ENCODE data around the gene DDAH1.

Gene DDAH1

GRCh38 chr1:85444381-85444780 is 20.6 kb downstream of the DDAH1 start:
- Histone ChIP-seq H3K27ac (ENCODE audit: low read depth, low read length) (no peak overlapping the region), H3K36me3 (ENCODE audit: insufficient read depth, low read length) (peaks cover 3% of the 10 kb centered on the region; the same call in 1 of the 2 replicates), H3K79me2 (ENCODE audit: control insufficient read depth, insufficient read depth, low read length, unreplicated experiment) (peaks cover 63% of the 10 kb centered on the region), H3K4me3 (ENCODE audit: low read depth, low read length) (no peak overlapping the region), H3K4me1 (ENCODE audit: control insufficient read depth, insufficient read depth, low read length, unreplicated experiment) (peaks cover 57% of the 10 kb centered on the region), H3K27me3 (ENCODE audit: insufficient read depth, low read length) (no peaks in the 10 kb centered on the region), H2AFZ (ENCODE audit: low read length, unreplicated experiment) (no peak overlapping the region)

GRCh38 chr1:85440612-85441011 is 24.3 kb downstream of the DDAH1 start:
- Histone ChIP-seq H3K27me3 (ENCODE audit: insufficient read depth, low read length) (no peaks in the 10 kb centered on the region), H3K36me3 (ENCODE audit: insufficient read depth, low read length) (peaks cover 3% of the 10 kb centered on the region; the same call in 1 of the 2 replicates), H3K4me3 (ENCODE audit: low read depth, low read length) (no peak overlapping the region; the same call in 1 of the 2 replicates), H3K79me2 (ENCODE audit: control insufficient read depth, insufficient read depth, low read length, unreplicated experiment) (peaks cover 62% of the 10 kb centered on the region), H3K4me1 (ENCODE audit: control insufficient read depth, insufficient read depth, low read length, unreplicated experiment) (peaks cover 36% of the 10 kb centered on the region), H2AFZ (ENCODE audit: low read length, unreplicated experiment) (no peak overlapping the region), H3K27ac (ENCODE audit: low read depth, low read length) (peak overlapping the region; percentile 47)

- Histone ChIP-seq H3K79me2 (ENCODE audit: control insufficient read depth, insufficient read depth, low read length, unreplicated experiment) (peaks cover 59% of the 10 kb centered on the region), H3K36me3 (ENCODE audit: insufficient read depth, low read length) (0 out of 2 replicates have a peak, but pooled peaks cover 2% of the 10 kb centered on the region), H3K27me3 (ENCODE audit: insufficient read depth, low read length) (no peaks in the 10 kb centered on the region), H3K27ac (ENCODE audit: low read depth, low read length) (peak overlapping the region; percentile 47), H2AFZ (ENCODE audit: low read length, unreplicated experiment) (no peak overlapping the region), H3K4me1 (ENCODE audit: control insufficient read depth, insufficient read depth, low read length, unreplicated experiment) (peaks cover 35% of the 10 kb centered on the region), H3K4me3 (ENCODE audit: low read depth, low read length) (peak overlapping the region; percentile 41; the same call in 1 of the 2 replicates)
These were observed 26.6 kb downstream of the DDAH1 start for GRCh38 chr1:85438353-85438752.

- H3K4me1 ChIP-seq (ENCODE audit: control insufficient read depth, insufficient read depth, low read length, unreplicated experiment): peaks cover 35% of the 10 kb centered on the region
- no peak overlapping the region for H2AFZ ChIP-seq (ENCODE audit: low read length, unreplicated experiment)
- H3K4me3 ChIP-seq (ENCODE audit: low read depth, low read length): no peak overlapping the region
- 0 out of 2 replicates have a peak, but pooled peaks cover 5% of the 10 kb centered on the region for H3K36me3 ChIP-seq (ENCODE audit: insufficient read depth, low read length)
- H3K79me2 ChIP-seq (ENCODE audit: control insufficient read depth, insufficient read depth, low read length, unreplicated experiment): peaks cover 65% of the 10 kb centered on the region
- H3K27me3 ChIP-seq (ENCODE audit: insufficient read depth, low read length): no peaks in the 10 kb centered on the region
- H3K27ac ChIP-seq (ENCODE audit: low read depth, low read length): no peak overlapping the region
These were observed 27.8 kb downstream of the DDAH1 start for GRCh38 chr1:85437139-85437538.

GRCh38 chr1:85433096-85433495 is 31.9 kb downstream of the DDAH1 start:
- no peaks in the 10 kb centered on the region for H3K27me3 ChIP-seq (ENCODE audit: insufficient read depth, low read length)
- no peak overlapping the region for H3K4me3 ChIP-seq (ENCODE audit: low read depth, low read length)
- peaks cover 5% of the 10 kb centered on the region; the same call in 1 of the 2 replicates for H3K36me3 ChIP-seq (ENCODE audit: insufficient read depth, low read length)
- H3K4me1 ChIP-seq (ENCODE audit: control insufficient read depth, insufficient read depth, low read length, unreplicated experiment): peaks cover 4% of the 10 kb centered on the region
- H3K27ac ChIP-seq (ENCODE audit: low read depth, low read length): no peak overlapping the region
- H2AFZ ChIP-seq (ENCODE audit: low read length, unreplicated experiment): no peak overlapping the region
- peaks cover 35% of the 10 kb centered on the region for H3K79me2 ChIP-seq (ENCODE audit: control insufficient read depth, insufficient read depth, low read length, unreplicated experiment)

- Histone ChIP-seq H3K27me3 (ENCODE audit: insufficient read depth, low read length) (no peaks in the 10 kb centered on the region), H3K36me3 (ENCODE audit: insufficient read depth, low read length) (peaks cover 10% of the 10 kb centered on the region; the same call in 1 of the 2 replicates), H3K27ac (ENCODE audit: low read depth, low read length) (no peak overlapping the region), H3K79me2 (ENCODE audit: control insufficient read depth, insufficient read depth, low read length, unreplicated experiment) (peaks cover 26% of the 10 kb centered on the region), H3K4me3 (ENCODE audit: low read depth, low read length) (no peak overlapping the region), H2AFZ (ENCODE audit: low read length, unreplicated experiment) (no peak overlapping the region), H3K4me1 (ENCODE audit: control insufficient read depth, insufficient read depth, low read length, unreplicated experiment) (no peaks in the 10 kb centered on the region)
These were observed 36.4 kb downstream of the DDAH1 start for GRCh38 chr1:85428471-85429089.

GRCh38 chr1:85427849-85428248 is 37.1 kb downstream of the DDAH1 start:
- Histone ChIP-seq H2AFZ (ENCODE audit: low read length, unreplicated experiment) (no peak overlapping the region), H3K36me3 (ENCODE audit: insufficient read depth, low read length) (peaks cover 8% of the 10 kb centered on the region; the same call in 1 of the 2 replicates), H3K79me2 (ENCODE audit: control insufficient read depth, insufficient read depth, low read length, unreplicated experiment) (peaks cover 21% of the 10 kb centered on the region), H3K4me1 (ENCODE audit: control insufficient read depth, insufficient read depth, low read length, unreplicated experiment) (no peaks in the 10 kb centered on the region), H3K27ac (ENCODE audit: low read depth, low read length) (no peak overlapping the region), H3K27me3 (ENCODE audit: insufficient read depth, low read length) (no peaks in the 10 kb centered on the region), H3K4me3 (ENCODE audit: low read depth, low read length) (no peak overlapping the region)

- Histone ChIP-seq H3K79me2 (ENCODE audit: control insufficient read depth, insufficient read depth, low read length, unreplicated experiment) (peaks cover 22% of the 10 kb centered on the region), H3K27me3 (ENCODE audit: insufficient read depth, low read length) (no peaks in the 10 kb centered on the region), H2AFZ (ENCODE audit: low read length, unreplicated experiment) (no peak overlapping the region), H3K4me3 (ENCODE audit: low read depth, low read length) (no peak overlapping the region), H3K27ac (ENCODE audit: low read depth, low read length) (no peak overlapping the region), H3K36me3 (ENCODE audit: insufficient read depth, low read length) (peaks cover 8% of the 10 kb centered on the region; the same call in 1 of the 2 replicates), H3K4me1 (ENCODE audit: control insufficient read depth, insufficient read depth, low read length, unreplicated experiment) (no peaks in the 10 kb centered on the region)
These were observed 37.6 kb downstream of the DDAH1 start for GRCh38 chr1:85427331-85427730.

GRCh38 chr1:85421179-85421578 is 43.8 kb downstream of the DDAH1 start:
- no peaks in the 10 kb centered on the region for H3K27me3 ChIP-seq (ENCODE audit: insufficient read depth, low read length)
- H2AFZ ChIP-seq (ENCODE audit: low read length, unreplicated experiment): no peak overlapping the region
- no peak overlapping the region for H3K4me3 ChIP-seq (ENCODE audit: low read depth, low read length)
- no peaks in the 10 kb centered on the region for H3K4me1 ChIP-seq (ENCODE audit: control insufficient read depth, insufficient read depth, low read length, unreplicated experiment)
- no peak overlapping the region for H3K27ac ChIP-seq (ENCODE audit: low read depth, low read length)
- H3K79me2 ChIP-seq (ENCODE audit: control insufficient read depth, insufficient read depth, low read length, unreplicated experiment): peaks cover 19% of the 10 kb centered on the region
- H3K36me3 ChIP-seq (ENCODE audit: insufficient read depth, low read length): peaks cover 18% of the 10 kb centered on the region; the same call in 1 of the 2 replicates

- Histone ChIP-seq H3K36me3 (ENCODE audit: insufficient read depth, low read length) (peaks cover 18% of the 10 kb centered on the region; the same call in 1 of the 2 replicates), H3K27ac (ENCODE audit: low read depth, low read length) (no peak overlapping the region), H3K4me3 (ENCODE audit: low read depth, low read length) (no peak overlapping the region), H3K4me1 (ENCODE audit: control insufficient read depth, insufficient read depth, low read length, unreplicated experiment) (no peaks in the 10 kb centered on the region), H3K27me3 (ENCODE audit: insufficient read depth, low read length) (no peaks in the 10 kb centered on the region), H2AFZ (ENCODE audit: low read length, unreplicated experiment) (no peak overlapping the region), H3K79me2 (ENCODE audit: control insufficient read depth, insufficient read depth, low read length, unreplicated experiment) (peaks cover 18% of the 10 kb centered on the region)
These were observed 44.8 kb downstream of the DDAH1 start for GRCh38 chr1:85420199-85420598.

- peaks cover 36% of the 10 kb centered on the region for H3K79me2 ChIP-seq (ENCODE audit: control insufficient read depth, insufficient read depth, low read length, unreplicated experiment)
- no peak overlapping the region for H3K4me3 ChIP-seq (ENCODE audit: low read depth, low read length)
- peaks cover 10% of the 10 kb centered on the region; the same call in 1 of the 2 replicates for H3K36me3 ChIP-seq (ENCODE audit: insufficient read depth, low read length)
- H3K4me1 ChIP-seq (ENCODE audit: control insufficient read depth, insufficient read depth, low read length, unreplicated experiment): peaks cover 14% of the 10 kb centered on the region
- no peaks in the 10 kb centered on the region for H3K27me3 ChIP-seq (ENCODE audit: insufficient read depth, low read length)
- no peak overlapping the region for H3K27ac ChIP-seq (ENCODE audit: low read depth, low read length)
- no peak overlapping the region for H2AFZ ChIP-seq (ENCODE audit: low read length, unreplicated experiment)
These were observed 47.1 kb downstream of the DDAH1 start for GRCh38 chr1:85417876-85418275.

Data from ACC112 (cell line).